GM12892 (cell line): ENCODE data around the gene CBFB.

Source experiments
- POLR2A ChIP-seq: IDR thresholded peaks from 2 replicates; pipeline ENCODE4 v1.6.1; 2011; ENCODE audit warnings: low read depth, low read length, control low read depth
- TAF1 ChIP-seq: IDR thresholded peaks from 2 replicates; pipeline ENCODE4 v1.6.1; 2011; ENCODE audit warnings: low read depth, mild to moderate bottlenecking, control low read depth, low read length, borderline replicate concordance

GRCh38 chr16:67128887-67129286 is 99.9 kb downstream of the CBFB start:
- TF ChIP-seq POLR2A = no peak
- TF ChIP-seq TAF1 = no peak
